HEK293 (cell line): ENCODE results near the gene ATP6V1F.

Source experiments
- OSR2 ChIP-seq: fragments of 450-650 bp; formaldehyde crosslinking; IDR thresholded peaks from 2 replicates; pipeline ENCODE4 v1.5.1; 2016; ENCODE audit warnings: missing biosample characterization, missing genetic modification characterization
- ZBTB26 ChIP-seq: fragments of 450-650 bp; formaldehyde crosslinking; optimal IDR thresholded peaks from 2 replicates; pipeline ENCODE3; 2016; ENCODE audit warnings: missing biosample characterization, mild to moderate bottlenecking, missing genetic modification characterization
- ZBTB49 ChIP-seq: fragments of 450-650 bp; formaldehyde crosslinking; IDR thresholded peaks from 2 replicates; pipeline ENCODE4 v1.5.1; 2016; ENCODE audit warnings: missing biosample characterization, missing genetic modification characterization, low read depth
- ZNF114 ChIP-seq: fragments of 450-650 bp; formaldehyde crosslinking; IDR thresholded peaks from 2 replicates; pipeline ENCODE4 v1.5.0; 2017; ENCODE audit warnings: missing biosample characterization, missing genetic modification characterization
- ZNF138 ChIP-seq: fragments of 450-650 bp; formaldehyde crosslinking; IDR thresholded peaks from 2 replicates; pipeline ENCODE4 v1.5.1; 2016; ENCODE audit warnings: missing biosample characterization, missing genetic modification characterization, borderline replicate concordance
- ZNF473 ChIP-seq: fragments of 450-650 bp; formaldehyde crosslinking; IDR thresholded peaks from 2 replicates; pipeline ENCODE4 v1.5.1; 2017; ENCODE audit warnings: missing biosample characterization, missing genetic modification characterization
- ZNF510 ChIP-seq: fragments of 450-650 bp; formaldehyde crosslinking; IDR thresholded peaks from 2 replicates; pipeline ENCODE4 v1.5.1; 2018; ENCODE audit warnings: mild to moderate bottlenecking, missing genetic modification characterization, missing biosample characterization; ENCODE audit not compliant: insufficient replicate concordance
- ZNF518A ChIP-seq: fragments of 450-650 bp; formaldehyde crosslinking; conservative IDR thresholded peaks from 2 replicates; pipeline ENCODE4 v1.5.1; 2016; ENCODE audit warnings: low read depth, missing biosample characterization, missing genetic modification characterization
- ZNF623 ChIP-seq: fragments of 450-650 bp; formaldehyde crosslinking; IDR thresholded peaks from 2 replicates; pipeline ENCODE4 v1.5.1; 2016; ENCODE audit warnings: missing biosample characterization, missing genetic modification characterization
- ZNF645 ChIP-seq: fragments of 450-650 bp; formaldehyde crosslinking; IDR thresholded peaks from 2 replicates; pipeline ENCODE4; 2016; ENCODE audit warnings: missing biosample characterization, missing genetic modification characterization
- ZNF660 ChIP-seq: fragments of 450-650 bp; IDR thresholded peaks from 2 replicates; pipeline ENCODE4 v1.5.1; 2018; ENCODE audit warnings: missing biosample characterization, mild to moderate bottlenecking, missing genetic modification characterization
- TF ChIP-seq, protein P1 (sequence below): fragments of 450-650 bp; formaldehyde crosslinking; IDR thresholded peaks from 2 replicates; pipeline ENCODE4 v1.5.1; 2016; ENCODE audit warnings: missing biosample characterization, missing genetic modification characterization
- TF ChIP-seq, protein P2 (sequence below): IDR thresholded peaks from 2 replicates; pipeline ENCODE4 v1.6.1; 2011; ENCODE audit warnings: mild to moderate bottlenecking, low read depth, low read length, borderline replicate concordance
- TF ChIP-seq, protein P3 (sequence below): fragments of 450-650 bp; IDR thresholded peaks from 2 replicates; pipeline ENCODE4 v1.5.1; 2018; ENCODE audit warnings: missing biosample characterization, missing genetic modification characterization

- TF ChIP-seq, protein P1, sequence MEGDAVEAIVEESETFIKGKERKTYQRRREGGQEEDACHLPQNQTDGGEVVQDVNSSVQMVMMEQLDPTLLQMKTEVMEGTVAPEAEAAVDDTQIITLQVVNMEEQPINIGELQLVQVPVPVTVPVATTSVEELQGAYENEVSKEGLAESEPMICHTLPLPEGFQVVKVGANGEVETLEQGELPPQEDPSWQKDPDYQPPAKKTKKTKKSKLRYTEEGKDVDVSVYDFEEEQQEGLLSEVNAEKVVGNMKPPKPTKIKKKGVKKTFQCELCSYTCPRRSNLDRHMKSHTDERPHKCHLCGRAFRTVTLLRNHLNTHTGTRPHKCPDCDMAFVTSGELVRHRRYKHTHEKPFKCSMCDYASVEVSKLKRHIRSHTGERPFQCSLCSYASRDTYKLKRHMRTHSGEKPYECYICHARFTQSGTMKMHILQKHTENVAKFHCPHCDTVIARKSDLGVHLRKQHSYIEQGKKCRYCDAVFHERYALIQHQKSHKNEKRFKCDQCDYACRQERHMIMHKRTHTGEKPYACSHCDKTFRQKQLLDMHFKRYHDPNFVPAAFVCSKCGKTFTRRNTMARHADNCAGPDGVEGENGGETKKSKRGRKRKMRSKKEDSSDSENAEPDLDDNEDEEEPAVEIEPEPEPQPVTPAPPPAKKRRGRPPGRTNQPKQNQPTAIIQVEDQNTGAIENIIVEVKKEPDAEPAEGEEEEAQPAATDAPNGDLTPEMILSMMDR: no peak
- no peak for TF ChIP-seq ZNF510 (tag by site-specific recombination)
- no peak for TF ChIP-seq ZBTB49 (tag by site-specific recombination)
- no peak for TF ChIP-seq ZNF623
- TF ChIP-seq ZNF518A: no peak
- no peak for TF ChIP-seq ZNF138 (tag by site-specific recombination)
- TF ChIP-seq, protein P2, sequence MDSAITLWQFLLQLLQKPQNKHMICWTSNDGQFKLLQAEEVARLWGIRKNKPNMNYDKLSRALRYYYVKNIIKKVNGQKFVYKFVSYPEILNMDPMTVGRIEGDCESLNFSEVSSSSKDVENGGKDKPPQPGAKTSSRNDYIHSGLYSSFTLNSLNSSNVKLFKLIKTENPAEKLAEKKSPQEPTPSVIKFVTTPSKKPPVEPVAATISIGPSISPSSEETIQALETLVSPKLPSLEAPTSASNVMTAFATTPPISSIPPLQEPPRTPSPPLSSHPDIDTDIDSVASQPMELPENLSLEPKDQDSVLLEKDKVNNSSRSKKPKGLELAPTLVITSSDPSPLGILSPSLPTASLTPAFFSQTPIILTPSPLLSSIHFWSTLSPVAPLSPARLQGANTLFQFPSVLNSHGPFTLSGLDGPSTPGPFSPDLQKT: no peak
- TF ChIP-seq ZBTB26 (tag by site-specific recombination): no peak
- TF ChIP-seq ZNF645: no peak
- no peak for TF ChIP-seq ZNF660 (tag by site-specific recombination)
- TF ChIP-seq ZNF114 (tag by site-specific recombination): no peak
- TF ChIP-seq ZNF473: no peak
- TF ChIP-seq OSR2 (tag by site-specific recombination): no peak
- TF ChIP-seq, protein P3, sequence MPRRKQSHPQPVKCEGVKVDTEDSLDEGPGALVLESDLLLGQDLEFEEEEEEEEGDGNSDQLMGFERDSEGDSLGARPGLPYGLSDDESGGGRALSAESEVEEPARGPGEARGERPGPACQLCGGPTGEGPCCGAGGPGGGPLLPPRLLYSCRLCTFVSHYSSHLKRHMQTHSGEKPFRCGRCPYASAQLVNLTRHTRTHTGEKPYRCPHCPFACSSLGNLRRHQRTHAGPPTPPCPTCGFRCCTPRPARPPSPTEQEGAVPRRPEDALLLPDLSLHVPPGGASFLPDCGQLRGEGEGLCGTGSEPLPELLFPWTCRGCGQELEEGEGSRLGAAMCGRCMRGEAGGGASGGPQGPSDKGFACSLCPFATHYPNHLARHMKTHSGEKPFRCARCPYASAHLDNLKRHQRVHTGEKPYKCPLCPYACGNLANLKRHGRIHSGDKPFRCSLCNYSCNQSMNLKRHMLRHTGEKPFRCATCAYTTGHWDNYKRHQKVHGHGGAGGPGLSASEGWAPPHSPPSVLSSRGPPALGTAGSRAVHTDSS (tag by site-specific recombination): no peak
Observed at GRCh38 chr7:128914566-128915151, 52.0 kb downstream of the ATP6V1F start.
